ENCODE data around the gene DDX1. TPM values are rescaled to one million over a fixed set of nuclear protein-coding genes. Genes with fewer than 3 reads are reported as not detected.

Gene DDX1
- polyA plus RNA-seq, 3 donors = 14.1 to 35.4 (median 30.1) TPM

DNA sequence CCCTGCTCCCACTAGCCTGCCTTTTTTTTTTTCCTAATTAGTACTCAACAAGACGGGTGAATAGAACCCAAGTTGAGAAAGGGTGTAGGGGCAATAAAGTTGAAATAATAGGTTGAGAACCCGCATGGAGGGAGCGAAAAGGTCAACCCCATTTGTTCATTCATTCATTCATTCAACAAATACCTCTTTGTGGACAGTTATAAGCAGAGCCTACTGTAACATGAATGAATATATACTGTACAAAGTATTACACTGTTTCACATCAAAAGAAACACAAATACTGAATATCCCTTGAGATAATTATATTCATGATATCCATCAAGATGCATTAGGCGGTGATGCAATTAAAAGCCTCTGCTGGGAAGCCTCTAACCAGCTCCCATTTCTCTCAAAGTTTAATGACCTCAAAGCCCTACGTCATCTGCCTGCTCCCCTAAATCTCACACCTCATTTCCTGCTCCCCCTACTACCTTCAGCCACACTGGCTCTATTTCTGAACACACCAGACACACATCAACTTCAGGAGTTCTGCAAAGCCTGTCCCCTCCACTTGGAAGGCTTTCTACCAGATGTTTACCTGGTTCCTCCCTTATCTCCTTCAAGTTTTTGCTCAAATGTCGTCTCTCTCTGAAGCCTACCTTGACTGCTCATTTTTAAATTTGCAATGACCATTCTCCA, 29.2 kb upstream of the DDX1 start:
- peaks cover 23% of the 10 kb centered on the region for H3K4me1 Mint-ChIP-seq
- Histone ChIP-seq H3K79me2 (ENCODE audit: insufficient read depth, low read length) (peaks cover 27% of the 10 kb centered on the region), H3K9ac (ENCODE audit: insufficient read depth, low read length, poor library complexity, severe bottlenecking) (no peak overlapping the region), H2AFZ (ENCODE audit: insufficient read depth, low read depth, low read length, poor library complexity, severe bottlenecking) (peak overlapping the region; percentile 99), H3K27ac (ENCODE audit: low read depth in 1 of 2, low read length in 2 of 2) (no peak overlapping the region), H4K20me1 (ENCODE audit: insufficient read depth, low read length) (no peaks in the 10 kb centered on the region), H3K4me3 (replicated peaks in 1 of 3; ENCODE audit: low read depth in 2 of 3, low read length in 3 of 3) (peak overlapping the region in 1 of 3 experiments; percentile 94), H3K4me1 (ENCODE audit: control insufficient read depth in 1 of 2, insufficient read depth in 2 of 2, low read length in 2 of 2) (peaks cover 11 to 20% of the 10 kb centered on the region in 2 donors), H3K9me3 (replicated peaks in 1 of 2; ENCODE audit: control insufficient read depth in 1 of 2, insufficient read depth in 1 of 2, low read length in 2 of 2) (no peaks in the 10 kb centered on the region), H3K36me3 (replicated peaks in 1 of 2; ENCODE audit: control insufficient read depth in 1 of 2, insufficient read depth in 2 of 2, low read length in 2 of 2) (no peaks in the 10 kb centered on the region), H3K4me2 (replicated peaks; ENCODE audit: extremely low read depth, low read length, poor library complexity, severe bottlenecking) (peak overlapping the region; percentile 90), H3K27me3 (ENCODE audit: control insufficient read depth in 2 of 2, insufficient read depth in 2 of 2, low read length in 2 of 2) (no peaks in the 10 kb centered on the region)
- H3K36me3 Mint-ChIP-seq = peaks cover 4% of the 10 kb centered on the region in 2 donors
- intact Hi-C loops (cut with micrococcal nuclease) = no loop called here
- peaks cover 0 to 2% (median 0%) of the 10 kb centered on the region in 7 donors for H3K9me3 Mint-ChIP-seq
- 95% methylated on average over 2 of the region's 6 CpGs for WGBS (ENCODE audit: insufficient coverage)
- no peak overlapping the region for H3K27ac Mint-ChIP-seq
- H3K27me3 Mint-ChIP-seq (ENCODE audit: low read depth in 3 of 3) = peaks cover 3 to 4% (median 3%) of the 10 kb centered on the region in 3 donors
- DNase-seq = no peak
- peak overlapping the region in 1 of 2 donors; percentile 54 for H3K4me3 Mint-ChIP-seq
- TF ChIP-seq, protein P1, sequence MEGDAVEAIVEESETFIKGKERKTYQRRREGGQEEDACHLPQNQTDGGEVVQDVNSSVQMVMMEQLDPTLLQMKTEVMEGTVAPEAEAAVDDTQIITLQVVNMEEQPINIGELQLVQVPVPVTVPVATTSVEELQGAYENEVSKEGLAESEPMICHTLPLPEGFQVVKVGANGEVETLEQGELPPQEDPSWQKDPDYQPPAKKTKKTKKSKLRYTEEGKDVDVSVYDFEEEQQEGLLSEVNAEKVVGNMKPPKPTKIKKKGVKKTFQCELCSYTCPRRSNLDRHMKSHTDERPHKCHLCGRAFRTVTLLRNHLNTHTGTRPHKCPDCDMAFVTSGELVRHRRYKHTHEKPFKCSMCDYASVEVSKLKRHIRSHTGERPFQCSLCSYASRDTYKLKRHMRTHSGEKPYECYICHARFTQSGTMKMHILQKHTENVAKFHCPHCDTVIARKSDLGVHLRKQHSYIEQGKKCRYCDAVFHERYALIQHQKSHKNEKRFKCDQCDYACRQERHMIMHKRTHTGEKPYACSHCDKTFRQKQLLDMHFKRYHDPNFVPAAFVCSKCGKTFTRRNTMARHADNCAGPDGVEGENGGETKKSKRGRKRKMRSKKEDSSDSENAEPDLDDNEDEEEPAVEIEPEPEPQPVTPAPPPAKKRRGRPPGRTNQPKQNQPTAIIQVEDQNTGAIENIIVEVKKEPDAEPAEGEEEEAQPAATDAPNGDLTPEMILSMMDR (IDR thresholded peaks at IDR 0.05) = no peak

DNA sequence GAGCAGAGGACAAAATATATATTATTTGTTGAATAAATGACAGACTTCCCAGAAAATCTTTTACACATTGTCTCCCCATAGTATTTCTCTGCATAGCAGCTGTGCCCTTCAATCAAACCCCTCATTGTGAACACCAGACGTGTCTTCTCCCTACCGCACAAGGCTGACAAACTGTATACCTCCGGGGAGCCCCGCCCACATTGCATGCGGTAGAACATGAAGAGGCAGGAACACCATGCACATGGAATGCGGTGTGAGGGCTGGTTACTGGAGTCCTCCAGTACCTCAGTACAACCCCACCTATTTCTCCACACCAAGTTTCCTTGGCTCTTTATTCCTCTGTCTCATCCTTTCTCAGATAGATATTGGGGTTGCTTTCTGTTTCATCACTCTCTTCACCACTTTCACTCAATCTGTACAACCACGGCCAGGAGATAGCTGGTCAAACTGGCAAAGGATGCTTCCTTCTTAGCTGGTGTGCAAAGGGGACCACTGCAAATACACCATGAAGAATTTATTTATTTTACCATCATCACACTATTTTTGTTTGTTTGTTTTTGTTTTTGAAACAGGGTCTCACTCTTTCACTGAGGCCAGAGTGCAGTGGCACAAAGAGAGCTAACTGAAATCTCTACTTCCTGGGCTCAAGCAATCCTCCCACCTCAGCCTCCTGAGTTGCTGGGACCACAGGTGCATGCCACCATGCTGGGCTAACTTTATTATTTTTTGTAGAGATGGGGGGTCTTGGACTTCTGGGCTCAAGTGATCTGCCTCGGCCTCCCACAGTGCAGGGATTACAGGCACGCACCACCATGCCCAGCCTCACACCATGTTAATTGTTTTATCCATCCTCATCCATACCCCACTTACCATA, 28.2 kb upstream of the DDX1 start:
- Histone ChIP-seq H3K4me2 (replicated peaks; ENCODE audit: extremely low read depth, low read length, poor library complexity, severe bottlenecking) (no peak overlapping the region), H4K20me1 (ENCODE audit: insufficient read depth, low read length) (no peaks in the 10 kb centered on the region), H3K9ac (ENCODE audit: insufficient read depth, low read length, poor library complexity, severe bottlenecking) (no peak overlapping the region), H3K79me2 (ENCODE audit: insufficient read depth, low read length) (peaks cover 23% of the 10 kb centered on the region), H3K9me3 (replicated peaks in 1 of 2; ENCODE audit: control insufficient read depth in 1 of 2, insufficient read depth in 1 of 2, low read length in 2 of 2) (no peaks in the 10 kb centered on the region), H3K4me3 (replicated peaks in 1 of 3; ENCODE audit: low read depth in 2 of 3, low read length in 3 of 3) (no peak overlapping the region), H3K27me3 (ENCODE audit: control insufficient read depth in 2 of 2, insufficient read depth in 2 of 2, low read length in 2 of 2) (no peaks in the 10 kb centered on the region), H3K27ac (ENCODE audit: low read depth in 1 of 2, low read length in 2 of 2) (no peak overlapping the region), H3K36me3 (replicated peaks in 1 of 2; ENCODE audit: control insufficient read depth in 1 of 2, insufficient read depth in 2 of 2, low read length in 2 of 2) (no peaks in the 10 kb centered on the region), H3K4me1 (ENCODE audit: control insufficient read depth in 1 of 2, insufficient read depth in 2 of 2, low read length in 2 of 2) (peaks cover 11 to 20% of the 10 kb centered on the region in 2 donors), H2AFZ (ENCODE audit: insufficient read depth, low read depth, low read length, poor library complexity, severe bottlenecking) (no peak overlapping the region)
- no peak for DNase-seq
- H3K4me1 Mint-ChIP-seq = peaks cover 23% of the 10 kb centered on the region
- TF ChIP-seq, protein P1 (IDR thresholded peaks at IDR 0.05) = no peak
- H3K27ac Mint-ChIP-seq = no peak overlapping the region
- peaks cover 0 to 2% (median 0%) of the 10 kb centered on the region in 7 donors for H3K9me3 Mint-ChIP-seq
- peaks cover 3 to 5% (median 4%) of the 10 kb centered on the region in 3 donors for H3K27me3 Mint-ChIP-seq (ENCODE audit: low read depth in 3 of 3)
- intact Hi-C loops (cut with micrococcal nuclease) = no loop called here
- no peak overlapping the region for H3K4me3 Mint-ChIP-seq
- WGBS (ENCODE audit: insufficient coverage) = 90% methylated on average over 2 of the region's 9 CpGs
- no peaks in the 10 kb centered on the region for H3K36me3 Mint-ChIP-seq
